Activated CD8-positive, alpha-beta memory T cell treated with anti-CD3 and anti-CD28 coated beads, Interleukin-2, amount 50 U/mL, for 1 hour (primary cell): ENCODE results near the gene INO80D.
"Not testable (repeated sequence)": the region's sequence is repeated elsewhere in the genome, so short reads cannot be mapped to it uniquely, and the experiment has no call there.

Source experiments
- DNase-seq: peaks from one replicate; pipeline ENCODE4 v3.0.0-alpha.2; 2020; ENCODE audit errors: extremely low read depth

INO80D gene

DNA sequence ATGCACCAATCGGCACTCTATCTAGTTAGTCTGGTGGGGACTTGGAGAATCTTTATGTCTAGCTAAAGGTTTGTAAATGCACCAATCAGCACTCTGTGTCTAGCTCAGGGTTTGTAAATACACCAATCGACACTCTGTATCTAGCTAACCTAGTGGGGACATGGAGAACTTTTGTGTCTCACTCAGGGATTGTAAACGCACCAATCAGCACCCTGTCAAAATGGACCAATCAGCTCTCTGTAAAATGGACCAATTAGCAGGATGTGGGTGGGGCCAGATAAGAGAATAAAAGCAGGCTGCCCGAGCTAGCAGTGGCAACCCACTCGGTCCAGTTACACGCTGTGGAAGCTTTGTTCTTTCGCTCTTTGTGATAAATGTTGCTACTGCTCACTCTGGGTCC lies 108.3 kb downstream of the INO80D start:
- DNase-seq, result not testable (repeated sequence)

- not testable (repeated sequence) for DNase-seq
Measured at GRCh38 chr2:205976934-205977659, 108.9 kb downstream of the INO80D start.

DNA sequence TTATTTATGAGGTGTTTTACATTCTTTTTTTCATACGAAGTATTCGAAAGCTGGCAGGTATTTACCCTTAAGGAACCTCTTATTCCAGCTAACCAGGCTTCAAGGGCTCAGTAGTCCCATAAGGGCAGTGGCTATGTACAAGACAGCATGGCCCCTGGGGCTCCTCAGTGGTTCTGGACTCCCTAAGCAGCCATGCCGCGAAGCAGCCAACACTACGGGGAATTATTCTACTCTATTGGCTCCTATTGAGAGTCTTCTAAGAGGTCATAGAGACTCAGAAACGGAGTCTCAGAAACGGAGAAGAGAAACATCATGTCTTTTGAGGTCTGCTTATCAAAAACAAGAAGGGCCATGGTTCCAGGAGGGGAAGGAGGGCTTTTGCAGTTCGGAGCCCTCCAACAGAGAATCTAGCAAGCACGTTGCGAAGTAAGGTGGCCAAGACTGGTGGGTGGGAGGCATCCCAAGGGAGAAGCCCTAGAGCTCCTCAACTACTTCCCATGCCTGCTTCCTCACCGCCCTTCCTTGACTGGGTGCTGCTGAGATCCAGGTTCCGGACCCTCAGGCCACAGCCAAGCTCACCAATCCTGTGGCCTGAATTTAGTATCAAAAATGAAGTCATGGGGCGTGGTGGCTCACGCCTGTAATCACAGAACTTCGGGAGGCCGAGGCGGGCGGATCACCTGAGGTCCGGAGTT lies 109.7 kb downstream of the INO80D start:
- no peak for DNase-seq

DNA sequence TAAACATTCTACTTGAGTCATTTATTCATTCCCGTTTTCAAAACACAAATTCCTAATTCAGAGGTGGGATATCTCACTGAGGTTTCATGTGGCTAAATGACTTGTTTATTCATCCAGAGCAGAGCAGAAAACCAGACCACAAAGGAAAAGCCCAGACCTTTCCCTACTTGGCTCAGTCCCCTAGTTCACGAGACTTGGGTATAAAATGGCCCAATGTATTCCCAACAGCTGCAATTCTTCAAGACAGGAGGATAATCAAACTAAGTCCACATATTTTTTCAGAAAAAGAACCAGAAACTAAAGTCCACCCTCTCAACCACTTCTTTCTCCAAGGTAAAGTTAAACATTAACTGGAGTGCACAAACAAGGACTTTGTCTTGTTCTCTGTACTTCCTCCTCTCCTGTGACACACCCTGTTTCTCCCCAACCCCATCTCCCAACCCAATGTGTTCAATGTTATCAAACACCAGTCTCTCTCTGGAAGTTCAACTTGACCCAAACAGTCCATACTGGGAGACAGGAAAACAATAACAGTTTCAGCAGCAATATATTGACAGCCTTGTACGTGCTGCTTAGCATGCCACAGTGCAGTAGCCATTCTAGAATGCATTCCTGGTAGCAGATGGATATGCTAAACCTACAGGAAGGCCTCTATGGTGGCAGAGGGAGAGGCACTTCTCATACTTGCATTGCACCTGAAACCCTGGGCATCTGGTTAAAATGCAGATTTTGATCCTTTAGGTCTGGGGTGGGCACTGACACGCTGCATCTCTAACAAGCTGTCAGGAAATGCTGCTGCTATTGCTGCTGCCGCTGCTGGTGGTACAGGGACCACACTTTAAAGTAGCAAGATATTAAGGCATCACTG lies 110.7 kb downstream of the INO80D start:
- DNase-seq, result no peak

DNA sequence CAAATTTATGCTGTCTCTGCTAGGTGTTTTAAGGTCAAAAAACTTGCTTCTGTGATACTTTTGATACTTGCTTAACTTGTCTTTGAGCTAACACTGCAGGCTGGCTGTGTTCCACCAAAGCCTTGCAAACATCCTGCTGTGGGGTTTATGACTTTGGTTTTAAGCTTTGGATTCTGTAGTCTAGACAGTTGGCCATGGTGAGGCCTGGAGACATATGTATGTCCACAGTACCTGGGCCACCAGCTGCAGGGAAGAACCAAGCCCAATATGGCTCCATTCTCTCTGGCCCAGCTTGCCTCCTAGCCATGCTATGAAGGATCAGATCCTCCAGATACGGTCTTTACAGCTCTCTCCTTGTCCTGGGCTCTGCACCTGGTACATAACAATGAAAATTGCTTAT lies 113.9 kb downstream of the INO80D start:
- DNase-seq, result no peak

DNA sequence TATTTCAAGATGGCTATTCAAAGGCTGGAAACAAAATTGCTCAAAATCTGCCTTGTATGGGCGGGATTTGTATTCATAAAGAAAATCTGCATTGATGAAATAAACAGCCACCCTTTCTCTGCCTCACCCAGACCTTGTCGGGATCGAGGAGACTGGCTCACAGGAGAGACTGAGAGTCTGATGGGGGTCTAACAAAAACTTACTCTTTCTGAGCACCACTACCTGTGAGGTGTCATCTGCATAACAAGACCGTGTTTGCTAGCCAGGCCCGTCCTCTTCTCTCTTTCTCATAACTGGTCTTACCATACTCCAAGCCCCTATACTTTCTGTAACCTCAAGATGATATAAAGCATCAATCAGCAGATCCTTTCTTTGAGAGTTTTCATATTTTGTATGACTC lies 115.6 kb downstream of the INO80D start:
- DNase-seq, result no peak

DNA sequence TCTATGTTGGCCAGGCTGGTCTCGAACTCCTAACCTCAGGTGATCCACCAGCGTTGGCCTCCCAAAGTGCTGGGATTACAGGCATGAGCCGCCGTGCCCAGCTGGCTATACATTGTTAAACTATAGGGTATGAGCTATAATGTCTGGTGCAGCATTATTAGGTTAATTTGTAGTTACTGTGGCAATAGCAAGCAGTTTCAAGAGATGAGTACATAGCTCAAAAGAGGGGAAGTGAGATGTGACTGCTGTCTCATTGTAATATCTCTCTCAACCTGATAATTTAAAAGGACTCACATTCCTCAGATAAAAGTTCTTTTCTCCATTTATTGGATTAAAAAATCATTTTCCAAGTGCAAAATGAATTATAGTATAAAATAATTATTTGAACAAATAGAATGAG lies 116.4 kb downstream of the INO80D start:
- no peak for DNase-seq

DNA sequence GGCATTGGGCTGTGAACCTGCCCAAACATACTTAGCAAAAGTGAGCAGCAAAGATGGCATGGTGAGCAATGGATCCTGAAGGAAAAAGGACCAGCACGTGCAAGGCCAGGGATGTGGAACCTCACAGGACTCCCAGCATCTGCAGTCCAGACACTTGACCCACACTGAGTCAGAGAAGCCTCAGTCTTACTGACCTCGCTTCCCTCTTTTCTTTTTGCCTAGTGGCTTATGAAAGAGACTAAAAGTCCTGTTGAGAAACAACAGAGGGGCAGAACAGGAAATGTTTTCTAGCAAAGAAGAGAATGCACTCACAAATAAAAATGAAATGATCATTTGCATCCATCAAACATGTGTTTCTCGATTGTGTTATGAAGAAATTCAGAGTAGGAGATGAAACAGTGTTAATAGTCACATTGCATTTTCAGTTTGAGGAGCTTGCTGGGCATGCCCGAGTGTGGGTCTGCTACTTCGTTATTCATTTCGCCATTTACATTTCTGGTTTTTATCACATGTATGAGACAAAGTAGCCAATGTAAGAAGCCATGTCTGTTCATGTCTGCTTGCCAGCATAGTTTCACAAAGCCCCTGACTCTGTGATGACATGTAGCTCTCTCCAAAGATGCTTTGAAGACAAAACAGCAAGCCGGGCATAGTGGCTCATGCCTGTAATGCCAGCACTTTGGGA lies 118.4 kb downstream of the INO80D start:
- no peak for DNase-seq

DNA sequence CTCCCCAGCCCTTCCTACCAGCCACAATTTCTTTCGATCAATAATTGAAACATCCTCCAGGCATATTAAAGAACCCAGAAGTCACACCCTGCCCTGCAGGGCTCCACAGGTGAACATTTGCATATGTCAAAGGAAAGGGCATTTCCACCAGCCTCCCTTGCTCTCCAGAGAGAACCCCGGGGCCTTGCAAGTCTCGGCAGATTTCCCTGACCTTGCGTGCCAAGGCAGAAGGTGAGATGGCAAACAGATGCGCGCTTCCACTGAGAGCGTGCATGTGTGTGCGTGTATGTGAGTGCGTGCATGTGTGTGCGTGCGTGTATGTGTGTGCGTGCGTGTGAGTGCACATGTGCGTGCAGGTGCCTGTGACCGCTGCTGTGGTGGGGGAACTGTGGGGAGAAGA lies 120.3 kb downstream of the INO80D start:
- DNase-seq, result no peak

DNA sequence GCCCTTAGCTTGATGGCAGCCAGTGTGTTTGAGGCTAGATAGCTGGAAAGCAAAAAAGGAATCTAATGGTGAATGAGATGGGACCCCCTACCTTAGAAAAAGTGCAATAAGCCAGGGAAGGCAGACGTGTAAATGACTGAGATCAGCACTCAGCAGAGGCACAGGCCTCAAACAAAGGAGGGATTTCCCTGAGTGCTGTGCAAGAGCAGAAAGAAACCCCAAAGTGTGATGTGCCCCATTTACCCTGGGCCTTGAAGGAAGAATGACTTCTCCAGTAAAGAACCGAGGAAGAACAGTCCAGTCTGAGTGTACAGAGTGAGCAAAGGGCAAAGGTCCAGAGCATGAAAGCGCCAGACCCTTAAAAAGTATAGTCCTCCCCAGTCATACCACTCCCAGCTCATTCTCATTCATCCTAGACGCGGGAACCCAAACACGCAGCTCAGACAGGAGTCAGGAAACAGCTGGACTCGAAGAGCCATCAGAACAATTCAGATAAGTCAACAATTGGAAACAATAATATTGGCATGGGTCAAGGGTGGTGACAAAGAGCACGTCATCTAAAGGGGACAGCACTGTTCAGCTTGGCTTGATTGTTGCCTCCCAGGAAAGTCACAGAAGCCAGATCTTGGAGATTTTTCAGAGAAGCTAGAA lies 121.7 kb downstream of the INO80D start:
- no peak for DNase-seq

GRCh38 chr2:205959521-205959920 lies 126.5 kb downstream of the INO80D start:
- DNase-seq, result no peak

DNA sequence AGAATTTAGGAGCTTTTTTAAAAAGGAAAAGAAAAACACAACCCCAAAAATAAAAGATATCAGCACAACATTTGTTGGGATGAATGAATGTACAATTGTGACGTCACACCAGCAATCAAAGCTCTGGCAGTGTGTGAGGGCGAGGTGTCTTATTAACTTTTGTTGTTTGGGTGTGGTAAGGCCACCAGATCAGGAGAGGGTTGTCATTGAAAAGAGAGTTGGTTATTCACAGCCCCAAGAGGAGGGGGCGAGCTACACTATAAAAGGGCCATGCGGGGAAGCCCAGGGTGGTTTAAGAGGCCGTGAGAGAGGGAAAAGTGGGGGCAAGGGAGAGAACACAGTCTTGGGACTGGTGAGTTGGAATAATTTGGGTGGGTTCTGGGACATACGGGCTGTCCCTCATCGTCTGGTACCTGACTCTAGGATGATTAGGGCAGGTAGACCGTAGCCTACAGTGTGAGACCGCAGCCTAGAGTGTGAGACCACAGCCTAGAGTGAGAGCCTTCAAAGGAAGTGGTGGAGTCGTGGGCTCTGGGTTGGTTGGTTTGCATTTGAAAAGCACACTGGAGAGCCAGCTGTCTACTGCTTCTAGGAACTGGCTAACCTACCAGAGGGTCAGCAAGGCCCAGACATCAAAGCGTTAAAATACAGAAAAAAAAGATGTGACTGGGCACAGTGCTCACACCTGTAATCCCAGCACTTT lies 128.4 kb downstream of the INO80D start:
- no peak for DNase-seq

- no peak for DNase-seq
Measured at GRCh38 chr2:205954707-205955106, 131.3 kb downstream of the INO80D start.

GRCh38 chr2:205952282-205952681 lies 133.7 kb downstream of the INO80D start:
- no peak for DNase-seq

DNA sequence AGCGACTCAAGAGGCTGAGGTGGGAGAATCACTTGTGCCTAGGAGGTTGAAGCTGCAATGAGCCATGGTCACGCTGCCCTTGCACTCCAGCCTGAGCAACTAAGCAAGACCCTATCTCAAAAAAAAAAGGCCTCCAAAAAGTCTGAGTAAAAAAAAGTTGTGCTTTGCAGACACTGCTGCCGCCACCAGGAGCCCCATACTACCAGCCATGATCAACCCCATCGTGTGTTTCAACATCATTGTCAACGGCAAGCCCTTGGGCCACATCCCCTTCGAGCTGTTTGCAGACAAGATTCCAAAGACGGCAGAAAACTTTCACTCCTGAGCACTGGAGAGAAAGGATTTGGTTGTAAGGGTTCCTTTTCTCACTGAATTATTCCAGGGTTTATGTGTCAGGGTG lies 137.1 kb downstream of the INO80D start:
- no peak for DNase-seq

- no peak for DNase-seq
Measured at GRCh38 chr2:205948496-205948837, 137.5 kb downstream of the INO80D start.

DNA sequence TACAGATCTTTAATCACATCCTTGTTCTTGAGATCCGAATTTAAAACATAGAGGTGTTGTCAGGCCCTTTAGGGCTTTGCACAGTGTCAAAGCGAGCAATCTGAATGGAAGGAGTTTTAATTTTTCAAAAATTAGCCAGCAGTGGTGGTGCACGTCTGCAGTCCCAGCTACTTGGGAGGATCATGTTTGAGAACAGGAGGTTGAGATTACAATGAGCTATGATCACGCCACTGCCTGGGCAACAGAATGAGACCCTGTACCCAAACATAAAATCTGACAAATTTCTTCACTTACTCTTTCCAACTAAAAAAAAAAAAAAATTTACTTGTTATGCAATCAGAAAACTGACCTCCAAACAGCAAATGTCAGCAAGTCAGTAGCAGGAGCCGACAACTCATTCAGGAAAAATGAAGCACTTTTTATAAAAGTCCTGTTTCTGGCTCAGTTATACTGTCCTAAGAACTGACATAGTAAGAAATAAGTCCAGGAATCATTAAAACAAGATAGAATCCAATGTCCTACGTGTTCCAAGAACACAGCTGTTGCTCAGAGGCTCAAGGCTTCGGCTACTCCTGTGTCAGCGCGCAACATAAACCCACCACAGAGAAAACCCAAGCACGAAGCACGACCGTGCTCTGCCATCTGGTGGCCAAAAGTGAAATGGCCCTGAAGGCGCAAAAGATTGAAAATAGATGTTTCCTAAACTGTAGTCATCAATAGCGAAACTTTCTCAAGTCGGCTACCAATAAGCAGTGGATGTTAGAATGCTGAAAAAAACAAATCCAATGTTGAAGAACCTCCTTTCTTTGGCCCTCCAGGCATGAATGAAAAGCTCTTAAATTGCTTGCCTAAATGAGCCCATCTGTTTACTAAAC lies 138.1 kb downstream of the INO80D start:
- no peak for DNase-seq

- no peak for DNase-seq
Measured at GRCh38 chr2:205946226-205946625, 139.7 kb downstream of the INO80D start.
